Kidney glomerular epithelial cell (primary cell): Measurements from ENCODE around the gene ADIPOR1.
"Not testable (repeated sequence)": the region's sequence is repeated elsewhere in the genome, so short reads cannot be mapped to it uniquely, and the experiment has no call there.

ENCODE experiments used
- DNase-seq: peaks from one replicate; lab custom pipeline; 2025; lab: John Stamatoyannopoulos, UW

ADIPOR1 gene, protein sequence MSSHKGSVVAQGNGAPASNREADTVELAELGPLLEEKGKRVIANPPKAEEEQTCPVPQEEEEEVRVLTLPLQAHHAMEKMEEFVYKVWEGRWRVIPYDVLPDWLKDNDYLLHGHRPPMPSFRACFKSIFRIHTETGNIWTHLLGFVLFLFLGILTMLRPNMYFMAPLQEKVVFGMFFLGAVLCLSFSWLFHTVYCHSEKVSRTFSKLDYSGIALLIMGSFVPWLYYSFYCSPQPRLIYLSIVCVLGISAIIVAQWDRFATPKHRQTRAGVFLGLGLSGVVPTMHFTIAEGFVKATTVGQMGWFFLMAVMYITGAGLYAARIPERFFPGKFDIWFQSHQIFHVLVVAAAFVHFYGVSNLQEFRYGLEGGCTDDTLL

DNA sequence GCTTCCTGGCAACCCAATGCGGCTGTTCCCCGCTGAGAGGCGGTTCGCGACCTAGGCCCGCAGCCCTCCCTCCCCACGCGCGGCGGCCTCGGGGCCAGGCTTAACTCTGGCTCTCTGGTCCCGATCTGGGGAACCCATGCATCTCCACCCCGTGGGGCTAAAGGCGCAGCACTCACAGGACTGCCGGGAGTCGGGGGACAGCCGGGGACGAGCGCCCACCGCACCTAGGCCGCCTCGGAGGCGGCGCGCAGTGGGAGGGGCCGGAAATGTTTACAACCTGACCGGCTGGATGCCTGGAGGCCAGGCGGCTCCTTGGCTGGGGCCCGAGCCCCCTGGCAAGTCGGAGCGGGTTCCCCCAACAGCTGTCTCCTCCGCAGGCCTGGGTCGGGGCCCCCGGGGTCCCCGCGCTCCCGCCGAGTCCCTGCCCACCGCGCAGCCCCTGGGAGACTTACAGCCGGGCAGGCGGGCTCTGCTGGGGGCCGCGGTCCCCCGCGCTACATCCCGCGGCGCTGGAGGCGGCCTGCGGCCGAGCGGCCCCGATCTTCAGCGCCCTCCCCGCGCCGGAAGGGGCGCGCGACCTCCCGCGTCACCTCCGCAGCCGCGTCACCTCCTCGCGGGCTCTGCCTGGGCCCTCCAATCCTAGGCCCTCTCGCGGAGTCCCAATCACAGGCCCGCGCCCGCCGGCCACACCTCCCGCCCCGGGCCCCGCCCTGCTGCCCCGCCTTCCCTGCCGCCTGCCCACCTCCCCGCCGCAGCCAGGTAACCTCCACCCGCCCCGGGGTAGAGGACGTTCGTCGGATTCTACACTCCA lies at the start of gene ADIPOR1:
ADIPOR1 (minus strand) TSS at position 580 of the 811 bp plus-strand sequence. CDS start 7,242 bp downstream, outside the sequence.
- peak; percentile 73 for DNase-seq

GRCh38 chr1:203006948-203007871 lies 49.1 kb upstream of the ADIPOR1 start, which contains the start of gene TMEM183A:
Gene TMEM183A, plus strand, starts transcription at chr1:203007374. Its CDS starts 92 bp downstream, at chr1:203007466.
- DNase-seq = peak; percentile 94

DNA sequence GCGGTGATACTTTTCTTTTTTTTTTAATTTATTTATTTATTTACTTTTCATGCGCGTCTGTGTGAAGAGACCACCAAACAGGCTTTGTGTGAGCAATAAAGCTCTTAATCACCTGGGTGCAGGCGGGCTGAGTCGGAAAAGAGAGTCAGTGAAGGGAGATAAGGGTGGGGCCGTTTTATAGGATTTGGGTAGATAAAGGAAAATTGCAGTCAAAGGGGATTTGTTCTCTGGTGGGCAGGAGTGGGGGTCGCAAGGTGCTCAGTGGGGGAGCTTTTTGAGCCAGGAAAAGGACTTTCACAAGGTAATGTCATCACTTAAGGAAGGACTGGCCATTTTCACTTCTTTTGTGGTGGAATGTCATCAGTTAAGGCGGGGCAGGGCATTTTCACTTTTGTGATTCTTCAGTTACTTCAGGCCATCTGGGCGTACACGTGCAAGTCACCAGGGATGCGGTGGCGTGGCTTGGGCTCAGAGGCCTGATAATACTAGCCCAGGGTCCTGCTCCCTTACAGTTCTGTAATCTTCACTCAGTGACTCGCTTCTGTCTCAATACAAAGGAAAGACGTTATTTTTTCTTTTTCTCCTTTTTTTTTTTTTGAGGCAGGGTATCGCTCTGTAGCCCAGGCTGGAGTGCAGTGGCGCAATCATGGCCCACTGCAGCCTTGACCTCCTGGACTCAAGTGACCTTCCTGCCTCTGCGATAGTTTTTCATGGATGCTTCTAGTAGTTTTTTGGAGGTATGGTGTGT lies 47.5 kb upstream of the ADIPOR1 start:
- not testable (repeated sequence) for DNase-seq

- DNase-seq = no peak
Observed at GRCh38 chr1:203002951-203003350, 44.8 kb upstream of the ADIPOR1 start.

DNA sequence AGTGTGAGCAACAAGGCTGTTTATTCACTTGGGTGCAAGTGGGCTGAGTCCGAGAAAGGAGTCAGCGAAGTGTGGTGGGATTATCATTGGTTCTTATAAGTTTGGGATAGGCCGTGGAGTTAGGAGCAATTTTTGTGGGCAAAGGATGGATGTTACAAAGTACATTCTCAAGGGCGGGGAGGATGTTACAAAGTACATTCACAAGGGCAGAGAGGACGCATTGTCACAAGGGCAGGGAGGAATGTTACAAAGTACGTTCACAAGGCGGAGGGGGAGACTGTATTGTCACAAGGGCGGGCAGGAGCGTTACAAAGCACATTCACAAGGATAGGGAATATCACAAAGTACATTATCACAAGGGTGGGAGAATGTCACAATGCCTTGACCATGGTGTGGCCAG lies 43.9 kb upstream of the ADIPOR1 start:
- no peak for DNase-seq

- no peak for DNase-seq
Observed at GRCh38 chr1:203000217-203000944, 42.3 kb upstream of the ADIPOR1 start.

DNA sequence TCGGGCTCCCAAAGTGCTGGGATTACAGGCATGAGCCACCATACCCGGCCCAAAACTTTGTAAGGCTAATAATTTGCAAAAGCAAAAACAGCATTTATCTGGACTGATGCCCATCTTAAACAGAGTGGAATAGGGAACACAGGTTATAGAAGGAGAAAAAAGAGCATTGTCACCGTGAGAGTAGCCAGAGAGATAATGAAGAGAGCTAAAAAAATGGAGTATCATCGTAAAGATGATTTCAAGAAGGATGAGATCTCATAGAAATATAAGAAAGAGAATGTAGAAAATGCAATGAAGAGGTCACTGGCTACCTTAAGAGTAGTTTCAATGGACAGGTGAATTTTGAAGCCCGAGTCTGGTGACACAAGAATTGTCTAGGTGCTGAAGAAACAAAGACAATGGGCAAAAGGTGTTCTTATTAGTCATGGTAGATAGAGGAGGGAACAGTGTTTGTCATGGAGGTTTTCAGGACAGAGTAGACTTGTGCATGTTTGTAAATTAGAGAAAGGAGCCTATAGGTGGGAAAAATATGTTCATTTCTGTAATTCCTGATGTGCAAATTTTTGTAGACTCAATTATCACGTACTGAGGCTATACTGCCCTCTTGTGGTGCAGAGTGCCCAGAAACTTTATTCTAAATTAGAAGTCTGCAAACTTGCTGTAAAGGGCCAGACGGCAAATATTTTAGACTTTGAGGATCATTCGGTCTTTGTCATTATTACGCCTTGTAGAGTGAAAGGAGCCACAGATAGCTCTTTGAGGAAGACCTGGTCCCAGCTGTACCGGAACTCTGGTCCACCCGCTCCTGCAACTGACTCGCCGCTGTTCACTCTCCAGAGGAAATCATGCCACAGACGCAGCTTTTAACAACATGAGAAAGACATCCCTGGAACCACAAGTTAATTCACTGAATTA lies 41.0 kb upstream of the ADIPOR1 start:
- DNase-seq = peak; percentile 66

DNA sequence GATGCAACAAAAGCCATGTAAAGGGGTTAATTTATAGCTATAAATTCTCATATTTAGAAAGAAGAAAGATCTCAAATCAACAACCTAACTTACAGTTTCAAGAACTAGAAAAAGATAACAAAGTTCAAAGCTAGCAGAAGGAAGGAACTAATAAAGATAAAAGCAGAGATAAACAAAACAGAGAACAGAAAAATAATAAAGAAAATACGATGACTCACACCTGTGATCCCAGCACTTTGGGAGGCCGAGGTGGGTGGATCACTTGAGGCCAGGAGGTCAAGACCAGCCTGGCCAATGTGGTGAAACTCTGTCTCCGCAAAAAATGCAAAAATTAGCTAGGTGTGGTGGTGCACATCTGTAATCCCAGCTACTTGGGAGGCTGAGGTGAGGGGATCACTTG lies 36.6 kb upstream of the ADIPOR1 start:
- DNase-seq = no peak

GRCh38 chr1:202991112-202991511 lies 33.0 kb upstream of the ADIPOR1 start:
- no peak for DNase-seq

DNA sequence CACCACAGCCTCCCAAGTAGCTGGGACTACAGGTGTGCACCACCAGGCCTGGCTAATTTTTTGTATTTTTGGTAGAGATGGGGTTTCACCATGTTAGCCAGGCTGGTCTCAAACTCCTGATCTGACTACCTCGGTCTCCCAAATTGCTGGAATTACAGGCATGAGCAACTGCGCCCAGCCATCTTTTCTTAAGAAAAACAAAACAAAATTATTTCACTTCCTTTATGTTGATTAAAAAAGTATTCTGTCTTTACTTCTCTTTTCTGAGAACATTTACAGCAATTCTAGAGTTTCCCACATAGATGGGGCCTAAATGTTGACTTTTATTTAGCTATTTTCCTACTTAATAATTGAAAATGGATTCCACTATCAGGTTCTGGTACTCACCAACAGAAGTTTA lies 31.8 kb upstream of the ADIPOR1 start:
- no peak for DNase-seq

DNA sequence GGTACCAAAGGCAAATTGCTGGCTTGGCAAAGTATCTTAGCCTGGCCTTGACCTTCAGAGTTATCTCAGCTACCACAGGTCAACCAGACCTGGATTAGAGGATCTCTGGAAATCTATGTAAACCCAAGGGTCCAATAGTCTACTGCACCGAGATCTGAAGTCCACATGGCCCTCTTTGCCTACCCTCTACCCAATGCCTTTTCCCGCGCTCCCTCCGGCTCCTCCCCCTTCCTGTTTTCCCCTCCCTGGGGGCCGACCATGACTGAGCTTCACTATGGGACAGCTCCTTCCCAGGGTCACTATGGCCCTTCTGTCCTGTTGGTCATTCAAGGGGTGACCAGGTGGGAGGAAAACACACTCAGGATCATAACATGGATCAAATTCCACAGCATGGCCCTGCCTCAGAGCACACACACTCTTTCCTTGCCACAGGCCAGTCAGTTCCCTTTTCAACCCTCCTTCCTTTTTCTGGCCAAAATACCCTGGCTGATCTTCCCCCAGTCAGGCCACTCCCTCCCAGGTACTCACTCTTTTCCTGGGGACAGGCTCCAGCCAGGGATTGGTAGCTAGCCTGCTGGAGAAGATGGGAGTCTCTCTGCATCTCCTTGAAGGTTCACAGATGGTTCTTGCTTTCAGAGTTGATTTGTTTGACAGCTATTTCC lies 29.9 kb upstream of the ADIPOR1 start:
- no peak for DNase-seq

GRCh38 chr1:202987255-202987654 lies 29.1 kb upstream of the ADIPOR1 start:
- no peak for DNase-seq

- DNase-seq = not testable (repeated sequence)
Observed at GRCh38 chr1:202986120-202986519, 28.0 kb upstream of the ADIPOR1 start.

- DNase-seq = no peak
Observed at GRCh38 chr1:202982715-202983430, 24.8 kb upstream of the ADIPOR1 start.

GRCh38 chr1:202981939-202982338 lies 23.8 kb upstream of the ADIPOR1 start:
- DNase-seq = no peak

DNA sequence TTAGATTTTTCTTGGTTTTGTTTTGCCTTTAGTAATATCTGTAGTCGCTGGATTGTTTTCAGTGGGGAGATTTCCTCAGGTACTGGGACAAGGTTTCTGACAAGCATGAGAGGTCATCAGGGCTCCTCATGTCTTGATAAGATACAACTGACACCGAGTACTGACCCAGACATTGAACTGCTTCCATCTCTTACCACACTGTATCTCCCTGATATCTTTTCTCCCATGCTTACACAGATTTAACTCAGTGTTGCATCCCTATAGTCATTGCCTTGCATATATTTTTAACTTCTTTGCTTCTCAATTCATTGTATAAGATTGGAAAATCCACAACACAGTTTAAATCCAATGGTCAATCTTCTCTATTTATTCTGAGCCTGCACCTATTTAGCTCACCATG lies 21.3 kb upstream of the ADIPOR1 start:
- no peak for DNase-seq

GRCh38 chr1:202976633-202977032 lies 18.5 kb upstream of the ADIPOR1 start:
- DNase-seq = no peak

GRCh38 chr1:202974856-202975255 lies 16.7 kb upstream of the ADIPOR1 start:
- no peak for DNase-seq
